DMS53 treated with DMSO at 0.1 percent for 48 hours (cell line): ENCODE results near the gene ARHGAP1.

ENCODE experiments used
- DNase-seq: peaks from one replicate; lab custom pipeline; 2025; ENCODE audit not compliant: unreplicated experiment; lab: John Stamatoyannopoulos, UW

Gene ARHGAP1

DNA sequence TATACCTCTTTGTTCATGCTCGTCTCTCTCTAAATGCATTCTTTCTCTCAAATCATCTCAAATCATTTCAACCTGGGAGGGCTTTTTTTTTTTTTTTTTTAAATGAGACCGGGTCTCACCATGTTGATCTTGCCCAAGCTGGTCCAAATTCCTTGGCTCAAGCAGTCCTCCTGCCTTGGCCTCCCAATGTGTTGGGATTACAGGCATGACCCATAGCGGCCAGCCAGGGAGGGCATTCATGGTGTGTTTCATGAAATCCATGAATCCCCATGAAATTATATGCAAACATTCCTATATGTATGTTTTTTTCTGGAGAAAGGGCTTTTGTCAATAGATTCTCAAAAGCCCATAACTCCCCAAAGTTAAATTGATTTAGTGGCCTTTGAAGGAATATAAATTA lies 56.9 kb downstream of the ARHGAP1 start:
- no peak for DNase-seq

DNA sequence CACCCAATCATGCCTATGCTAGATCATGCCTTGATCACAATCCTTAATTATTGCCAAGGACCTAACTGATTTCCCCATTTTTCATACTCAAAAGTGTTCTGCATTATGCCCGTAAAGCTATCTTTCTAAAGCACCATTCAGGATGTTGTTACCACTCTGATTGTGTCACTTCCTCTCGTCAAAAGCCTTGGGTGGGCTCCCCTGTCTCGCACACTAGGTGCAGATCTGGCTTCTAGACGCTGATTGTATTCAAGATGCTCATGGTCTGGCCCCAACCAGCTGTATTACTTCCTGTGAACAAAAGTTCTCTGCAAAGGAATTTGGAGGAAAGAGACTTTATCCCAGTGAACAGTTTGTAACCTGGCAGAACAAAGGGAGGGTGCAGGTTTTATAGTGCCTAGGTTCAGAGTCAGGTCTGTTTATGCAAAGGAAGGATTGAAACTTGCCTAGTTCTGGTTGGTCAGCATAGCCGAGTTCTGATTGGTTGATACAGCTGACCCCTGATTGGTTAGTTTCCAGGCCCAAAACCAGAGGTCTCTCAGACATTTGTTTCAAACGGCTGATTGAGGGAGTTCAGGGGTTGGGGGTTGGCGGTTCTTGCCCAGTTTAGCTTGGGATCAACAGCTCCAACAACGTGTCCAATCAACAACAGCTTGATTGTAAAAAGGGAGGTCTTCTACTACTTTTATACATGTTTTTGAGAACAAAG lies 57.6 kb downstream of the ARHGAP1 start:
- no peak for DNase-seq

- no peak for DNase-seq
Measured at GRCh38 chr11:46641639-46642038, 58.8 kb downstream of the ARHGAP1 start.

GRCh38 chr11:46640036-46640788 lies 60.2 kb downstream of the ARHGAP1 start:
- DNase-seq, result no peak

GRCh38 chr11:46639197-46639839 lies 61.1 kb downstream of the ARHGAP1 start:
- DNase-seq, result no peak

GRCh38 chr11:46637546-46637945 lies 62.9 kb downstream of the ARHGAP1 start:
- no peak for DNase-seq

- no peak for DNase-seq
Measured at GRCh38 chr11:46635557-46636139, 64.8 kb downstream of the ARHGAP1 start.

DNA sequence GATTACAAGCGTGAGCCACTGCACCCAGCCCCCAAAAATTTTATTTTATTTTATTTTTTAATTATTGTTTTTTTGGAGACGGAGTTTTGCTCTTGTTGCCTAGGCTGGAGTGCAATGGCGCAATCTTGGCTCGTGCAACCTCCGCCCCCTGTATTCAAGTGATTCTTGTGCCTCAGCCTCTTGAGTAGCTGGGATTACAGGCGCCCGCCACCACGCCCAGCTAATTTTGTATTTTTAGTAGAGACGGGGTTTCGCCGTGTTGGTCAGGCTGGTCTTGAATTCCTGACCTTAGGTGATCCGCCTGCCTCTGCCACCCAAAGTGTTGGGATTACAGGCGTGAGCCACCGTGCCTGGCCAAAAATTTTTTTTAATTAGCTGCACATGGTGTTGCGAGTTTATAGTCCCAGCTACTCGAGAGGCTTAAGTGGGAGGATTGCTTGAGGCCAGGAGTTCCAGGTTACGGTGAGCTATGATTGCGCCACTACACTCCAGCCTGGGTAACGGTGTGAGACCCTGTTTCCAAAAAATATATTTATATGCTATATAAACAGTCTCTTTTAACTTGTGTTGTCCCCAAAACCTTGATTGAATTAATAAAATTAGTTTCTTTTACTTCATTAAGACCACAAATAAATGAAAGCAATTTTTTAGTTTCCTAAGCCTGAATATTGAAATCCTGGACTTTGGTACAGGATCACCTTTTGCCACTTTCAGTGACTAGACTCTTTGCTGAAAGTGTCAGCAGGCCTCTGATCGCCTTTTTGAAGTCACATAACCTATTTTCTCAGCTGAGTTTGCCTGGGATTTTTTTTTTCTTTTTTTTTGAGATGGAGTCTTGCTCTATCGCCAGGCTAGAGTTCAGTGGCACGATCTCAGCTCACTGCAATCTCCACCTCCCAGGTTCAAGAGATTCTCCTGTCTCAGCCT lies 66.9 kb downstream of the ARHGAP1 start:
- no peak for DNase-seq

GRCh38 chr11:46632502-46632901 lies 67.9 kb downstream of the ARHGAP1 start:
- DNase-seq, result no peak

DNA sequence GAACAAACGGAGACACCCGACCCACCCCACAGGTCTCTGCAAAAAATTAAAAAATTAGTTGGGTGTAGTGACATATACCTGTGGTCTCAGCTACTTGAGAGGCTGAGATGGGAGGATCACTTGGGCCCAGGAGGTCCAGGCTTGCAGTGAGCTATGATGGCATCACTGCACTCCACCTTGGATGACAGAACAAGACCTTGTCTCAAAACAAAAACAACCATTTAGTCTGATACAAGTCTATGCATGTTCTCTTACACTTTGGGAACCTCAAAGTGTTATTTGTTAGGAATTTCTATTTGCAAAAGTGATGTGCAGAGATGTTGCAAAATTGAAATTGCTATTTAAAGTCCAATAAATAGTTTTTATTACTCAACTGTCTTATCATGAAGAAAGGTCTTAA lies 68.7 kb downstream of the ARHGAP1 start:
- no peak for DNase-seq

GRCh38 chr11:46630237-46630636 lies 70.2 kb downstream of the ARHGAP1 start:
- no peak for DNase-seq

GRCh38 chr11:46628961-46629360 lies 71.5 kb downstream of the ARHGAP1 start:
- DNase-seq, result no peak
